Measurements from ENCODE around the gene NT5C1B.

GRCh38 chr2:18610651-18611050, 21.3 kb upstream of the NT5C1B start:
- TF ChIP-seq EZH2 (IDR thresholded peaks at IDR 0.05; ENCODE audit: low read depth) (no peak), CTCF (conservative IDR thresholded peaks at IDR 0.05) (no peak)

Measured in PC-9 (cell line).